Suppressor macrophage treated with lipopolysaccharide for 4 hours (primary cell): ENCODE data around the gene DPP9.
"Not testable (repeated sequence)": the region's sequence is repeated elsewhere in the genome, so short reads cannot be mapped to it uniquely, and the experiment has no call there.

Source experiments
- DNase-seq: peaks from one replicate; pipeline ENCODE4 v3.0.0-alpha.2; 2020

The DPP9 gene

DNA sequence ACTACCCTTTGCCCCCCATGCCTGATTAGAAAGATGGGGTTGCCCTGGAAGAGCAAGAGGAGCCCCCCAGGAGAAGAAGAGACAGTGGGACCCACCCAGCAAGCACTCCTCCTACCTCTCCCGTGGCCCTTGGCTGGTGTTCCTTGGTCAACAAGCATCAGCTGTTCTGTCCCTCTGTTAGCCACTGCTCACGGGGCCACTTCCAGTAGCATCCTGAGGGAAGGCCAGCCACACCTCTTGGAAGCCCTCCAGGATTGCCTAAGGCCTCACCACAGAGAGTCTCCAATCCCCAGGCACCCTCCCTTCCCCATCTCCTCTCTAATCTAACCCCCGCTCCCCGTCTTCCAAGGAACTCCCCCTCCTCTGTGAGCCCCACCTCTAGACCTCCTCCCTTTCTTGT is 15.1 kb upstream of the DPP9 start:
- no peak for DNase-seq

DNA sequence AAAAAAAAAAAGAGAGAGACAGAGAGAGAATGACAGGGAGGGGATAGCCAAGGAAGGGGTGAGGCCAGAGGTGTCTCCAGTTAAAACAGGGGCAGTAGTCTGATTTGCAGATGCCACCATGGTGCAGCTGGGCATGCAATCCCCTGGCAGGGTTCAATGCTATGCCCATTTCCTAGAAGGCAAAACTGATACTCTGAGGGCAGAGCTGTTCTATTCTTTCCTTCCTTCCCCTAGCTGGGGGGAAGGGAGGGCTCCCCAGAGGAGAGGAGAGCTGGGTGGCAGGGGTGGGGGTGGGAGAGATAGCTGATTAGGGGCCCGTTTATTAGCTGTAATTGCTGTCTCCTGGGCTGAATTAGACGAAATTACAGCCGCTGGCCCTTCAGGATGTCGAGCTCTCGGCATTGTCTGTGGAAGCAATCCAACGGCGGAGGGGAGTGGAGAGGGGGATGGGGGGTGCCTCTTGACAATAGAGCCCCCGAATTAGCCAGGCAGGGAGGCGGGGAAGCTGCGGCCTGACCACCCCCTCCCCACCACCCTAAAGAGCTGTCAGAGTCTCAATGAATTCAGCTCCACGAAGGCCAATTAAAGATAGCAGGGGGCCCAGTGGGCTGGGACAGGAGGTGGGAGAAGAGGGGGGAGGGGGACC is 14.4 kb upstream of the DPP9 start:
- no peak for DNase-seq

DNA sequence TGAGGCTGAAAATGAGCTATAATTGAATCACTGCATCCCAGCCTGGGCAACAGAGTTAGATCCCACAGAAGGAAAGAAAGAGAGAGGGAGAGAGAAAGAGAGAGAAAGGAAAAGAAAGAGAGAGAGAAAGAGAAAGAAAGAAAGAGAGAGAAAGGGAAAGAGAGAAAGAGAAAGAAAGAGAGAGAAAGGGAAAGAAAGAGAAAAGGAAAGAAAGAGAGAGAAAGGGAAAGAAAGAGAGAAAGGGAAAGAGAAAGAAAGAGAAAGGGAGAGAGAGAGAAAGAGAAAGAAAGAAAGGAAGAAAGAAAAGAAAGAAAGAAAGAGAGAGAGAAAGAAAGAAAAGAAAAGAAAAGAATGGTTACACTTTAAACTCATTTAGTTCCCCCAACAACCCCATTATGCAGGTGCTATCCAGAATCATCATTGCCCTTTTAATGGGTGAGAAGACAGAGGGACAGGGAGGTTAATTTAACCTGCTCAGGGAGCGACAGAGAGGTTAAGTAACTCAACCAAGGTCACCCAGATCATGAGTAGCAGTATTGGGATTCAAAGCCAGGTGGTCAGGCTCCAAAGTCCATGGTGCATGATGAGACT is 10.2 kb upstream of the DPP9 start:
- DNase-seq = no peak

DNA sequence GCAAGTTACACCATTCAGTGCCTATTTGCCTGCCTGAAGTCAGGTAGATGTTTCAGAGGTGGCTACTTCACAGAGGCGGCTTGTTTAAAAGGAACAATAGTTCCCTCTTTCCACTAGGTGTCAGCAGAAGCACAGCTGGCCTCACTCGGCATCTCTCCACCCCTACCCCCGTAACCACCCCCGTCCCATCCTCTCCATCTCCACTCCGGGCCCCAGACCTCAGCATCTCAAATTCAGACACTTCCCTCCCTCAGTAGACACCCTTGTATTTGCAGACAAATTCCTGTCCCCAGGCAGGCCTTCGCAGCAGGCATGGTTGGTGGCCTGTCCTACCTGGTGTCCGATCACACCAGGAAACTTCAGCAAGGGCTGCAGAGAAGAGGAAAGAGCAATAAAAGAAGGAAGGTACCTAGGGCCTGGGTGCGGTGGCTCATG is 9.1 kb upstream of the DPP9 start:
- peak; percentile 69 for DNase-seq

DNA sequence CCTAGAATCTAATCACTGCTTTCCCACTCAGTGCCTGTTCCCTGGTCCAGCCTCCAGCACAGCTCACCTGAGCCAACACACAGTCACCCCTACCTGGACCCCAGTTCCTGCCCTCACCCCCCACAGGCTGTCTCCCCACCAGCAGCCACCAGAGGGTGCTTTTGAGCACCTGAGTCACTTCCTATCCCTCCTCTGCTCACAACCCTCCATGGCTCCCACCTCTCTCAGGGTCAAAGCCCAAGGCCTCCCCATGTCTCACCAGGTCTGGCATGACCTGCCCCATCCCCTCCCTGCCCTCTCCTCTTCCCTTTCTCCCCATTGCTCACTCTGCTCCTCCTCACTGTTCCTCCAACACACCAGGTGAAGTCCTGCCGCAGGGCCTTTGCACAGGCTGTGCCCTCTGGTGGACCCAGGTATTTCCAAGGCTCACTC is 7.1 kb upstream of the DPP9 start:
- DNase-seq = peak; percentile 51

DNA sequence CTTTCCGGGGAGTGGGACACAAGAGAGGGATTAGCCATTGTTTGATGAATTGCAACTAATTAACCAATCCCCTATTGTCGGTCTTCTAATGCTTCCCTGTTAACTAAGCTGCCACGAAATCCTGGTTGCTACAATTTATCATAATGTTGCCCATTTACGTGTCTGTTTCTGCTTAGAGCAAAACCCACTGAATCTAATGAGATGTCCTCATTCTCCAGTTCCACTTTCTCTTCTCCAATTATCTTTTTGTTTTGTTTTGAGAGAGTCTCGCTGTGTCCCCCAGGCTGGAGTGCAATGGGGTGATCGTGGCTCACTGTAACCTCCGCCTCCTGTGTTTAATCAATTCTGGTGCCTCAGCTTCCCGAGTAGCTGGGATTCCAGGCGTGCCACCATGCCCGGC is 5.2 kb upstream of the DPP9 start:
- DNase-seq = peak; percentile 58

DNA sequence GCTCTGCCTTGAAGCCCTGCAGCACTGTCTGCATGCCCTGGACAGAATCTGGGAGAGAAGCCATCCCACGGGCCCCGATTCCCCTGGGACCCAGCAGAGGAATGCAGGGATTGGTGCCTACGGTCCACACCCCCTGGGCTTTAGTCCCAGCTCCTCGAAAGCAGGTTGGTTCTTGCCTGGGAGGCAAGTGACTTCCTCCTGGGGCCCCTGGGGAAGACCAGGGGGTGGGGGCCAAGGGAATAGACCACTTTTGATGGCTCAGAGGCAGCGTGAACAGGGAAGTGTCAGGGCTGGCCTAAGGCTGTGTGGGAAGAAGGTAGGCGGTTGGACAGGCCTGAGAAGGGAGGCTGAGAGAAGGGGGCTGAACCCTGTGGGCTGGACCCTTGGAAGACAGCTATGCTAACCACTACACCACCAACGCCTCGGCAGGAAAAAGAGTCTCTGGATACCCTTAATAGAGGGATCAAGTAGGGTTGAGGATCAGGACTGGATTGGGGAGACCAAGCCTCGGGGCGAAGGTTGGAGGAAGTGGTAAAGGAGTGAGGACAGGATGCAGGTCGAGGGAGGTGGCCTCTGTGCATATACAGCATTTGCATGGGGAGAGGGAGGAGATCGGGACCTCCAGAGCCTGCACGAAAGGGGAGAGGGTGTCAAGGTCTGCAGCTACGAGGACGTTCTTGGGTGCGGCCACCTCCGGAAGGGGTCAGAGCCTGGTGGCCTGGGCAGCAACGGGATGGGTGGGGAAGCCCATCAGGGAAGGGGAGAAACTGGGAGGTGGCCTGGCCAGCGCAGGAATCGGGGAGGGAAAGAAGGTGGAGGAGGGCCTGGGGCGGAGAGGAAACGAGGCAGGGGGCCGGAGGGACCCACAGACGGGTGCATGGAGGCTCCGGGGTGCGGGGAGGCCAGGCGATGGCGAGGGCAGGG is 709 bp downstream of the DPP9 start:
- DNase-seq = peak; percentile 15

DNA sequence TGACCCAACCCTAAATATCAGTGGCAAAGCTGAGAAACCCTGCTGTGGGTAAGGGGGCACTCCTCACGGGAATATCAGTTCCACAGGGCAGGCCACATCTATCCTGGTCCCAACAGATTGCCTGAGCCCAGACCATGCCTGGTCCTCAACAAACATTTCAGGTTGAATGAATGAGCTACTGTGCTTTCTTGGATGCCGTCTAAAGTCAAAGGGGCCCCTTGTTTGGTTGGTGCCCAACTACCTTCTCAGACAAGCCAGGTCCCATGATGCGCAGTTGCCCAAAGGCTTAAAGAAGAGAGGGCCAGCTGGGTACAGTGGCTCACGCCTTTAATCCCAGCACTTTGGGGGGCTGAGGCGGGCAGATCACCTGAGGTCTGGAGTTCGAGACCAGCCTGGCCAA is 2.4 kb downstream of the DPP9 start:
- DNase-seq = no peak

DNA sequence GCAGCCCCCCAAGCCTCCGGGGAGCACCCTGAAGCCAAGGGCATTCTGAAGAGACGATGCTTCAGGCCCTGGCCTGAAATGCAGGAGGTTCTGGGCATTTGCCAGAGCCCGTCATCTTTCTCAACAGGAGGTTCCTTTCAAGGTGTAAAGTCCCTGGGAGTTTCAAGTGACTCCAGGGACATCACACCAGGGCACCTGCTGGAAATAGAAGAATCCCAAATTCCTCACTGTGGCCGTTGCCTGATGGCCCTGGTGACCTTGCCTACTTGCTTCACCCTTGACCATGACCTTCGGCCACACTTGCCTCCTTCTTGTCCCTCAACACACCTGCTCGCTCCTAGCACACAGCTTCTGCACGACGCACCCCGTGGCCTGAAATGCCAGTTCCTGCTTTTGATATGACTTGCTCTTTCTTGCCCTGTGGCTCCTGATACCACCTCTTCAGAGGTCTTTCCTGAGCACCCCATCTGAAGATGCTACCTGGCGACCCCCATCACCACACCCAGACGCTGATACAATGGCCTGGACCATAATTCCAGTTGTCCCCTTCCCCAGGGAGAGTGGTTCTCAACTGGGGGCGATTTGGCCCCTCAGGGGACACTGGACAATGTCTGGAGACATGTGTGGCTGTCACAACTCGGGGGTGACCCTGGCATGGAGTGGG is 3.5 kb downstream of the DPP9 start:
- DNase-seq = no peak

DNA sequence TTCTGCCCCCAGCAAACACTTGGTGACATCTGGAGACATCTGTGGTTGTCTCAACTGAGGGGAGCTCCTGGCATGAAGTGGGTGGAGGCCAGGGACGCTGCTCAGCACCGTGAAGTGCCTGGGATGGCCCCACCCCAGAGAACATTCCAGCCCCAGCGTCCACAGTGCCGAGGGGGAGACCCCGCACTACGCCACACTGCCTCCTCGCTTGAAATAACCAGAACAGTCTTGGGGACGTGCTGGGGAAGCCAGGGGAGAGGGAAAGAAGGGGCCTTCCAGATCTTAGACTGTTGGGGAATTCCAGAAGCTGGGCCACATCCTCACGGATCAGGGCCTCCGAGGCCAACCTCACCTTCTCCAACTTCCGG is 4.2 kb downstream of the DPP9 start:
- DNase-seq = no peak

DNA sequence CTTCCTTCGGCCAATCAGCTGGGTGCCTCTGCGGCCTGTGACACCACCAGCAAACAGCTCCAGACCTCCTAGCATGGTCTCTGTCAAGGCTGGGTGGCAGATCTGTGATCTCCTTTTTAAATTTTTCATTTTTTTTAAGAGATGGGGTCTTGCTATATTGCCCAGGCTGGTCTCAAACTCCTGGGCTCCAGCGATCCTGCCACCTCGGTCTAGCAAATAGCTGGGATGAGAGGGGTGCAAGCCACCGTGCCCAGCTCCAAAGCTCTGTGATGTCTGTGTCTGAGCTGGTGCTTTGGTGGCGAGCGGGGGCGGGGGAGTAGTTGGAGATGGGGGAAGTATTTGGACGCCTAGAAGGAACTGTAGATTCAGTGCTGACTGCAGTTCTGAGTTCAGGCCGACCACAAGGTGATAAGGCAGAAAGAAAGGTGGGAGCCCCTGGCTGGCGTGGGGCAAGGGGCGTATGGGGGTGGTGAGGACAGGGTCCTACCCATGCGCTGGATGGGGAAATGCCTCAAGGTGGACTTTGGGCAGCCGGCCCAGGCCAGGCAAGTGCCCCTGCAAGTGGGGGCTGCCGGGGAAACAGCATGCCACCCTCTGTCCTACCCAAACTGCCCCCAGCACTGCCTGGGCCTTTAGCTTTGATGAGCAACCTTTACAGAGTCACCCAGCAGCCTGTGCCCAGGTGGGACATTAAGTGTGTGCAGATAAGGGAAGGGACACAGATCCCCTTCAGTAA is 5.5 kb downstream of the DPP9 start:
- DNase-seq = no peak

DNA sequence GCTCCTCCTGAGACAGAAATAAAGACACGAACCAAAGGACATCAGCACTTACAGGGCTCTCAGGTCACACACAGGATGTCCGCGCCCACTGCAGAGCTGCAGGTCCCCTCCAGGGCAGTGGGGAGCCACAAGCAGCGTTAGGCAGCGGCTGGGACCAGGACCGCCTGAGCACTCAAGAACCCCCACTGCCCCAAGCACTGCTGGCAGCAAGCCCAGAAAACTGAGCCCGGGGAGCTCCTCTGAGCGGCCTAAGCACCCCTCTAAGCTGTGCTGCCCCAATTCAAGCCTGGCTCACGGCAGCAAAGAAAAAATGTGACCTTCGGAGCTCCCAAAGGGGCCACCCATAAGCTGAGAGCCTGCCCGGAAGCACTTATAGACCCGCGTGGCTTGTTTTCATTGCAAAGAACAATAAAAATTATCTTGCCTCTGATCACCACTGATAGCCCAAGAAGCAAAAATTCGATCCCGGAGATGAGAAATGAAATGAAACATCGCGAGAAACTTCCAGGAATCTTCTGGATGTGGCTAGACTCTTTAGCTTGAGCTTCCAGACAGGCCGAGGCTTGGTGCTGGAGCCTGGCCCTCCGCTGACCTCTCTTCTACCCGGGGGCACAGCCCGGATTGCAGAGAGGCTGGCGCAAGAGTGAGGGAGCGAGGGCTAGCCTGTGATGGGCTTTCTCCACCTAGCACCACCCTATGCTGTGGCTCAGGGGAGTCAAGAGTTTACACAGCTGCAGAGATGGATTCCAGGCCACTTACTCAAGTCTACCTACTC is 6.3 kb downstream of the DPP9 start:
- no peak for DNase-seq

DNA sequence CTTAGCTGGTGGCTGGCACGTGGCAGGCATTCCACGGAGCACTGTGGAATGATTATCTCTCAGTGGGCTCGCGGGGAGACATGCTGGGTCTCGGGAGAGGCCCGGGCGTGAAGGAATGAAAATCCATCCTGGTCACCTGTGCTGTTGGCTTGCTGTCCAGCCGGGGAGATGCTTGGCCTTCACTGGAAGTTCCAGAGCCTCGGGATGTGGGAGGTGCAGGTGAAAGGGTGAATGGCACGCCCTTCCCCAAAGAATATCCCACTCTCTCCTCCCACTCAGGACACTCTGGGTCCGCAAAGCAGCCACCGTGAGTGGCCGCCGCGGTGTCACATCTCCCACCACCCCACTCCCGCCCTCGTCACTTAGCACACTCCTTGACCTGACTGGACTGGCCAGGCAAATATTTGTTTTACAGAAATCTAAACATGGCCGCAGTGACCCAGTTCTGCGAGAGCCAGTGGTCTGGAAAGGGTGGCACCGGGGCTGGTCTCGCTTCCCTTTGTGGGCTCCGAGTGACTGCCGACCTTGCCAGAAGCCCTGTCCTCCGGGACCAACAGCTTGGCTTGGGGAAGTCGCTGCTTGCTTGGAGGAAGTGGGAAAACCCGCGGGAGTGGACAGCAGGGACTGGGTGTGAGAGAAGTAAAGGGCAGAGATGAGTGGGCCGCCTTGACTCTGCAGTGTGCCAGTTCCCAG is 8.0 kb downstream of the DPP9 start:
- DNase-seq = peak; percentile 83

DNA sequence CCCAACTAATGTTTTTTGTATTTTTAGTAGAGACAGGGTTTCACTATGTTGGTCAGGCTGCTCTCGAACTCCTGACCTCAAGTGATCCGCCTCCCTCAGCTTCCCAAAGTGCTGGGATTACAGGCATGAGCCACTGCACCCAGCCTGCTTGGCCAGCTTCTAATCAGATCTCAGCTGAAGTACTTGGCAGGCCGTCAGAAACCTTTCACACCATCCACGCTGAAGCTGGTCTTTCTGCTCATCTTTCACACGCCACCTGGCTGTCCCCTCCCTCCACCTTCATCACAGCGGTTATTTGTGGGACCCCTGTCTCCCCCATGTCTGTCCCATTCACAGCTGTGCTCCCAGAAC is 8.5 kb downstream of the DPP9 start:
- DNase-seq = not testable (repeated sequence)

DNA sequence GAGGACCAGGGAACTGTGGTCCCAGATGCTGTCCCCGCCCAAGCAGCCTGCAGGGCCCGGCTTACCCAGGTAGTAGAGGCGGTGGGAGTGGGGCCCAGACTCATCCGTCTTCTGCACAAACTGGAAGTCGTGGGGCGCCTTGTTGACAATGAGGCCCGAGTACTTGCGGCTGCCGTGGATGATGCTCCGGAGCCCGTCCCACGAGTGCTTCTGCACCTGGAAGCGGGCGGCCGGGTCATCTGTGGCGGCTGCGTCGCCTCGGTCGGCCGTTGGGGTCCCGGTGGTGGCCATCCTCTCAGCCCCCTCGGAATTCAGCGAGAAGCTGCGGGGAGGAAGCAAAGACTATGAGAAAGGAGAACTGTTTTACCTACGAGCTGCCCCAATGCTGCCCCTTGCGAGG is 9.6 kb downstream of the DPP9 start:
- no peak for DNase-seq

DNA sequence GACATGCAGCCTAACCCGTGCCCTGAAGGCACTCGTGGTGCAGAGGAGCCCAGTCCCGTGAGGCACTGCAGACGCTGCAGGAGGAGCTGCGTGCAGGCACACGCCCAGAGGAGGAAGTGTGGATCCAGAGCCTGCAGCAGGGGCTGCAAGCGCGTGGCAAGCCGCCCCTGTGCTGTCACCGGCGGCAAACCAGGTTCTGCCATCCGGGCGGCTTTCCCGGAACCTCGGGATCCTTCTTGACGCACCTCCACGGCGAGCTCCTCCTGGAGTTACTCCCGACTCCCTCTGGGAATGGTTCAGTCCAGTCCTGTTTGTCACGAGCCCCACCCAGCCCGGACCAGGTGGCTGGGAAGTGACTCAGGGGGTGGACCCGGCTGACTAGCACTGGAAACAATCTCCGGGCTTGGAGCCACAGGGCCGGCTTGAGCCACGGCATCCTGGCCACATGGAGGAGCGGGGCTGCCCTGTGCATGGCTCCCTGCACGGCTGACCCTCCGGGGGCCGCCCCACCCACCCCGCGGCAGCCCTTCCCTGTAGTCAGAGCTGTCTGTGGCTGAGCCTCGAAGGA is 10.2 kb downstream of the DPP9 start:
- DNase-seq = no peak

DNA sequence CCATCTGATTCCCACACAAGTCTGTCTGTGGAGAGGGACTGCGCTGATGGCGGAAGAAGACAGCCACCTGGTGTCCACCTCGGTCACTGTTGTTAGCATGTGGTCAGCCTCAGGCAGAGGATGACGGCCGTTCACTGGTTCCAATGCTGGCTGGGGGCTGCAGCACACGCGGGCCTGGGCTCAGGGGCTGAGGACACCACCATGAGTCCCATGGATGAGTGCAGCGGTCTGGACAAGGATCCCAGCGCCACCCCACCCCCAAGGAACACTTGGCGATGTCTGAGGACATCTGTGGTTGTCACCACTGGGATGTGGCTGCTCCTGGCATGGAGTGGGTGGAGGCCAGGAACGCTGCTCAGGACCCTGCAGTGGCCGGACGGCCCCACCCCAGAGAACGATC is 10.9 kb downstream of the DPP9 start:
- no peak for DNase-seq

DNA sequence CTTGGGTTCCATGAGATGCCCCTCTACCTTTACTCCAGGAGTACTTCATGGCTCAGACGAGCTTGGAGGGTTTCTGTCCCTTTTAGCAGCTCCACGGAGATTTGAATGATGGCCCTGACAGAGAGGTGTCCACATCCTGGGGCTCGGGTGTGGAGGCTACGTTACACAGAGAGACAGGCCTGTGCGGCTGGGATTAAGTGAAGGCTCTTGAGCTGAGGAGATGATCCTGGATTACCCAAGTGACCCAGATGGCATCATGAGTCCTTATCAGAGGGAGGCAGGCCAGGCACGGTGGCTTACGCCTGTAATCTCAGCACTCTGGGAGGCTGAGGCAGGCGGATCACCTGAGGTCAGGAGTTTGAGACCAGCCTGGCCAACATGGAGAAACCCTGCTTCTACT is 12.4 kb downstream of the DPP9 start:
- DNase-seq = no peak

DNA sequence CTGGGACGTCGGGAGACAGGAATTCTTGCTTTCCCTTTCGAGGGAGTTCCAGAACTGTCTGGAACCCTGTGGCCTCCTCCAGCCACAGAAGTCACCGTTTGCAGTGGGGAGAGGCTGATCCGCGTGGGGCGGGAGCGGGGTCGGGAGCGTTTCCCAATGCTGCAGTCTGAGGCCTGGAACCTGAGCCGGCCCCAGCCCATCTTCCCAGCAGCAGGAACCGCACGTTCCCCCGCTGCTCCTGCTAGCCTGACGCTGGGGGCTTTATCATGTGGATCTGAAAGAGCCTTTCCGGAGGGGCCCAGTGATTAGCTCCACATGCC is 13.4 kb downstream of the DPP9 start:
- DNase-seq = no peak

DNA sequence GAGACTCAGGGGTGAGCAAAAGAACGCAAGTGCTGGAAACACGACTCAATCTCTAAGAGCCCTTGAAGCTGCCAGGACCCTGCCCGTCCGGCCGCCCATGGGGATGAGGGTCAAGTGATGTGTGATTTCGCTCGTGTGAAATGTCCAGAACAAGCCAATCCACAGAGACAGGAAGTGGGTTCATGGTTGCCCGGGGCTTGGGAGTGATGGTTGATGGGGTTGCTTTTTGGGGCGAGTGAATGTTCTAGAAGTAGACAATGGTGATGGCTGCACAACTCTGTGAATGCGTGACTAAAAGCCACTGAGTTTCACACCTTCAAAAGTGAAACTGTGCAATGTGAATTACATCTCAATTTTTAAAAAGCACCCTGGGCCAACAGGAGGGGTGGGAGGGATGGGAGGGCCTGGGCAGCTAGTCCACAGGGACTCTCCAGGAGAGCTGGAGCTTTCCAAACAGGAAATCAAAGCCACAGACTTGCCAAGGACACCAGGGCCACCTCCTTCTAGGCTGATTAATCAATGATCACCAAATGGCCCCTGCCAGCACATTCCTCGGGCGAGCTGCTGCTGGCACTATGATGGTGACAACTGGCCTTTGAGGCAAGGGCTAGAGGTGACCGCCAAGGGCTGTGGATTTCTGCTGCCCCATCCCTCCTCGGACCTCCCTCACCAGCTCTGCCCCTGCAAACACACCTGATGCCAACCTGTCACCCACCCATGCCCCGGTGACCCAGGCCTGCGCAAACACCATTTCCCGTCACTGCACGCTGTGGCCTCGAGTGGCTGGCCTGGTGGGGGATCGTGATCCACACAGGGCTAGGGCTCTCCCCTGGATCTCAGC is 14.0 kb downstream of the DPP9 start:
- no peak for DNase-seq
